ENCODE measurements around the gene ATOX1.
"Not testable (repeated sequence)": the region's sequence is repeated elsewhere in the genome, so short reads cannot be mapped to it uniquely, and the experiment has no call there.

ATOX1 gene

GRCh38 chr5:151733358-151734063 is 24.9 kb downstream of the ATOX1 start:
- DNase-seq (ENCODE audit: low spot score): no peak

- no peak for DNase-seq (ENCODE audit: low spot score)
These were observed 28.1 kb downstream of the ATOX1 start for GRCh38 chr5:151730381-151730780.

GRCh38 chr5:151729597-151729996 is 28.8 kb downstream of the ATOX1 start:
- DNase-seq (ENCODE audit: low spot score): not testable (repeated sequence)

GRCh38 chr5:151724360-151724759 is 34.1 kb downstream of the ATOX1 start:
- no peak for DNase-seq (ENCODE audit: low spot score)

GRCh38 chr5:151722546-151722945 is 35.9 kb downstream of the ATOX1 start:
- no peak for DNase-seq (ENCODE audit: low spot score)

GRCh38 chr5:151721812-151722391 is 36.5 kb downstream of the ATOX1 start:
- no peak for DNase-seq (ENCODE audit: low spot score)

GRCh38 chr5:151721087-151721646 is 37.3 kb downstream of the ATOX1 start:
- no peak for DNase-seq (ENCODE audit: low spot score)

GRCh38 chr5:151720215-151720614 is 38.2 kb downstream of the ATOX1 start:
- DNase-seq (ENCODE audit: low spot score): no peak

GRCh38 chr5:151719228-151720000 is 39.0 kb downstream of the ATOX1 start:
- DNase-seq (ENCODE audit: low spot score): no peak

GRCh38 chr5:151718646-151719045 is 39.8 kb downstream of the ATOX1 start:
- no peak for DNase-seq (ENCODE audit: low spot score)

- DNase-seq (ENCODE audit: low spot score): no peak
These were observed 40.3 kb downstream of the ATOX1 start for GRCh38 chr5:151718153-151718552.

GRCh38 chr5:151717416-151717815 is 41.0 kb downstream of the ATOX1 start:
- no peak for DNase-seq (ENCODE audit: low spot score)

GRCh38 chr5:151709109-151709735 is 49.2 kb downstream of the ATOX1 start:
- DNase-seq (ENCODE audit: low spot score): no peak

GRCh38 chr5:151708126-151708525 is 50.3 kb downstream of the ATOX1 start:
- no peak for DNase-seq (ENCODE audit: low spot score)

- no peak for DNase-seq (ENCODE audit: low spot score)
These were observed 50.9 kb downstream of the ATOX1 start for GRCh38 chr5:151707567-151707966.

- no peak for DNase-seq (ENCODE audit: low spot score)
These were observed 51.5 kb downstream of the ATOX1 start for GRCh38 chr5:151706906-151707305.

- no peak for DNase-seq (ENCODE audit: low spot score)
These were observed 54.7 kb downstream of the ATOX1 start for GRCh38 chr5:151703780-151704179.

GRCh38 chr5:151703227-151703626 is 55.2 kb downstream of the ATOX1 start:
- no peak for DNase-seq (ENCODE audit: low spot score)

GRCh38 chr5:151700820-151701219 is 57.6 kb downstream of the ATOX1 start:
- no peak for DNase-seq (ENCODE audit: low spot score)

GRCh38 chr5:151700296-151700695 is 58.1 kb downstream of the ATOX1 start:
- DNase-seq (ENCODE audit: low spot score): no peak

- no peak for DNase-seq (ENCODE audit: low spot score)
These were observed 59.1 kb downstream of the ATOX1 start for GRCh38 chr5:151699071-151699901.

Data from CD4-positive, alpha-beta T cell treated with Interleukin-6 at 100 ng/mL for 8 hours (primary cell).